ENCODE results near the gene ARF3.
"Not testable (repeated sequence)": the region's sequence is repeated elsewhere in the genome, so short reads cannot be mapped to it uniquely, and the experiment has no call there.

ARF3 gene

GRCh38 chr12:48929551-48929950 is 27.7 kb downstream of the ARF3 start:
- DNase-seq (ENCODE audit: low spot score) = no peak

GRCh38 chr12:48927261-48927660 is 30.0 kb downstream of the ARF3 start:
- no peak for DNase-seq (ENCODE audit: low spot score)

- peak; percentile 78 for DNase-seq (ENCODE audit: low spot score)
Observed at GRCh38 chr12:48925304-48926011, 31.8 kb downstream of the ARF3 start, which contains the start of gene FKBP11. TSS of gene FKBP11 (minus strand) at chr12:48925492. CDS start at chr12:48925428, 64 bp downstream.

GRCh38 chr12:48924617-48925303 is 32.5 kb downstream of the ARF3 start:
- DNase-seq (ENCODE audit: low spot score) = peak; percentile 60

- DNase-seq (ENCODE audit: low spot score) = no peak
Observed at GRCh38 chr12:48923117-48923516, 34.2 kb downstream of the ARF3 start.

- no peak for DNase-seq (ENCODE audit: low spot score)
Observed at GRCh38 chr12:48917857-48918537, 39.3 kb downstream of the ARF3 start.

GRCh38 chr12:48910196-48910595 is 47.1 kb downstream of the ARF3 start:
- no peak for DNase-seq (ENCODE audit: low spot score)

GRCh38 chr12:48909698-48910097 is 47.6 kb downstream of the ARF3 start:
- DNase-seq (ENCODE audit: low spot score) = not testable (repeated sequence)

GRCh38 chr12:48907245-48907644 is 50.0 kb downstream of the ARF3 start:
- DNase-seq (ENCODE audit: low spot score) = no peak

- DNase-seq (ENCODE audit: low spot score) = peak; percentile 66
Observed at GRCh38 chr12:48903982-48904411, 53.3 kb downstream of the ARF3 start.

- DNase-seq (ENCODE audit: low spot score) = no peak
Observed at GRCh38 chr12:48903363-48903981, 53.8 kb downstream of the ARF3 start.

- no peak for DNase-seq (ENCODE audit: low spot score)
Observed at GRCh38 chr12:48901278-48901677, 56.0 kb downstream of the ARF3 start.

GRCh38 chr12:48899651-48900050 is 57.6 kb downstream of the ARF3 start:
- no peak for DNase-seq (ENCODE audit: low spot score)

- DNase-seq (ENCODE audit: low spot score) = no peak
Observed at GRCh38 chr12:48894271-48894670, 63.0 kb downstream of the ARF3 start.

- peak; percentile 69 for DNase-seq (ENCODE audit: low spot score)
Observed at GRCh38 chr12:48890657-48891418, 66.4 kb downstream of the ARF3 start.

GRCh38 chr12:48889679-48890078 is 67.6 kb downstream of the ARF3 start:
- DNase-seq (ENCODE audit: low spot score) = no peak
